Measurements from ENCODE around the gene BLTP1. TPM values are rescaled to one million over a fixed set of nuclear protein-coding genes. Genes with fewer than 3 reads are reported as not detected.

Gene BLTP1
- total RNA-seq, 1 donor from 2014 or later, result 119 TPM

GRCh38 chr4:122167369-122167768, 15.2 kb downstream of the BLTP1 start:
- DNase-seq (ENCODE audit: low spot score), result no peak

GRCh38 chr4:122170775-122171174, 18.6 kb downstream of the BLTP1 start:
- DNase-seq (ENCODE audit: low spot score), result no peak

- no peak for DNase-seq (ENCODE audit: low spot score)
Observed at GRCh38 chr4:122171323-122171722, 19.2 kb downstream of the BLTP1 start.

GRCh38 chr4:122172266-122172665, 20.1 kb downstream of the BLTP1 start:
- no peak for DNase-seq (ENCODE audit: low spot score)

- no peak for DNase-seq (ENCODE audit: low spot score)
Observed at GRCh38 chr4:122178961-122179360, 26.8 kb downstream of the BLTP1 start.

- DNase-seq (ENCODE audit: low spot score), result no peak
Observed at GRCh38 chr4:122195718-122196117, 43.6 kb downstream of the BLTP1 start.

Other genes starting within 250 kb of the BLTP1 start
- gene TRPC3, start 200.3 kb upstream of the BLTP1 start, total RNA-seq (ENCODE audit: insufficient read depth, low replicate concordance), result 8.7 TPM
- gene ADAD1, start 226.7 kb downstream of the BLTP1 start, total RNA-seq (ENCODE audit: insufficient read depth, low replicate concordance), result not detected

All from umbilical cord (tissue), 2 donors.